ENCODE measurements around the gene WDR86.

The WDR86 gene

DNA sequence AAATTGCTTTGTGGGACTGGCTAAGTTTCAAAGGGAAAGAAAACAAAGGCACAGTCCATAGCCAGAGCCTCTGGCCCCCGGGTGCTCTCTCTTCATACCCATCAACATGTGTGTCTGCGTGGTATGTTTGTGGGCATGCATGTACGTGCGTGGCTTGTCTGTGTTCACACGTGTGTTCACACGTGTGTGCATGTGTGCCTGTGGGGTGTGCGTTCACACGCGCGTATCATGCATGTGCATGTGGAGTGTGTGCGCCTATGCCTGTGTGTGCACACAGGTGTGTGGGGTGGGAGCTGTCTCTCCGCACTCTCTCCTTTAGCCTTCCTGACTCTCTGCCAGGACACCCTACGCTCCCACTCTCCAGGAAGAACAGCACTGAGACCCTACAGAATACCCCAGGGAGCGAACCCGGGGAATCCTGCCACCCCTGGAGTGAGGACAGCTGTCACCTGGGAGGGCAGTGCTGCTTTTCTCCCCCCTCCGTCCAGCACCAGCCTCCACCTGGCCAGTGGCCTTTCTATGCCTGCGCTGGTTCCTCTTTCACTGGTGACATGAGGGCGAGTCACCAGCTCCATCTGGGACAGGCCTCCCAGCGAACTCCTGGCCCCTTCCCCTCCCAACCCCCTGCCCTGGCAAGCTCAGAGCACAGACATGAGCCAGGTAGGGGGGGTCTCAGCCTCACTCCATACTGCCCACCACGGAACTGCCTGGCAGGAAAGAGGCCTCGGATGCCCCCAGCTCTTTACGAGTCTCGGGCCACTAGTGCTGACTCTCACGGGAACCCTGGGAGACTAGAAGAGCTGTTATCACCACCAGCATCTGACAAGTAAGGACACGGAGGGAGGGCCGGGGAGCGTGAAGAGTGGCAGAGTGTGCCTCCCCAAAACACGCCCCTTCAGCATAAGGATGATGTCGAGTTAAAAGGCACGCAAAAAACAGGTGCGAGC, 16.5 kb downstream of the WDR86 start:
- DNase-seq, result no peak

DNA sequence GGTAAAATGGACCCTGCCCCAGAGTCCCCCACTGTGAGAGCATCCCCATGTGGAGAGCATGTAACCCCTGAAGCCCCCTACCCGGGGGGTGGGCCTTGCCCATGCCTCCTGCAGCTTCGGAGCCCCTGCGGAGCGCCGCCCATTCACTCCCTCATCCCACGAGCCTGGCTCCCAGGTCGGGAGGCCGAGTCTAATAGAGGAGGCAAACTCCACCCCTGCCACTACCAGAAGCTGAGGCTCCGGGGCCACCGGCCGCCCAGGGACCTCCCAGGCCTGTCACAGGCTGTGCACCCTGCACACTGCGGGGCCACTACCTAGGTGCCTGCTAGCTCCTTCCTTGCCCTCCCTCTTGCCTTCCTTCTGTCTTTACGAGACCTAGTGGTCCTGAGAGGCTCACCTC, 17.4 kb downstream of the WDR86 start:
- DNase-seq, result no peak

DNA sequence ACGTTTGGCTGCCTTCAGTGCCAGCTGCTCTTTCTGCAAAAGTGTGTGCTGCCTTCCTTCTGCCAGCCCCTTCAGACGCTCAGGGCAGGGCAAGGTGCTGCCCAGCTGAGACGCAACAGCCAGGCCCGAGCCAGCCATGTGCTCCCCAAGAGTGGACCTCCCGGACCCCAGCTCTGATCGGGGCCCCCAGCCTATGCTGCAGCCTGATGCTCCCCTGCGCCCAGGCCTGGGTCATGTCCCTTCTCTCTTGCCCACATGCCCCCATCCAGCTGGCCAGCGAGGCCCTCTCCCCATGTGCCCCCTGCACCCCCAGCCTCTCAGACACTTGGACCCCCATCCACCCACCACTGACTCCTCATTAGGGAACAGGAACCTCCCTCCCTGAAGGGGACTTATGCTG, 17.8 kb downstream of the WDR86 start:
- DNase-seq, result no peak

DNA sequence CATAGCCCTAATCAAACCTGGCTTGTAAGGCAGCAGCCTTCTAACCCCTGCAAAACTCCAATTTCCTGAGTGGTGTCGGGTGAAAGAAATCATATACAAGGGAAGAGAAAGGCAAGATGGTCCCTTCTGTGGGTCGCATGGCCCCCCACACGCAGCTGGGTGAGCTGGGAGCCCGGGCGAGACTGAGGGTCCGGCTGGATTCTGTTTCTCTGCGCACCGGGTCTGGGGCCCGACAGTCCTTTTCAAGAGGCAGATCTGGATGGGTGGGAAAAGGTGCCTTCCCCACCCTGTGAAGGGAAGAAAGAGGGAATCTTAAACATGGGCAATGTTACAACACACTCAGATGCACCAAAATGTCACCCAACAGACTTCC, 18.5 kb downstream of the WDR86 start:
- no peak for DNase-seq

DNA sequence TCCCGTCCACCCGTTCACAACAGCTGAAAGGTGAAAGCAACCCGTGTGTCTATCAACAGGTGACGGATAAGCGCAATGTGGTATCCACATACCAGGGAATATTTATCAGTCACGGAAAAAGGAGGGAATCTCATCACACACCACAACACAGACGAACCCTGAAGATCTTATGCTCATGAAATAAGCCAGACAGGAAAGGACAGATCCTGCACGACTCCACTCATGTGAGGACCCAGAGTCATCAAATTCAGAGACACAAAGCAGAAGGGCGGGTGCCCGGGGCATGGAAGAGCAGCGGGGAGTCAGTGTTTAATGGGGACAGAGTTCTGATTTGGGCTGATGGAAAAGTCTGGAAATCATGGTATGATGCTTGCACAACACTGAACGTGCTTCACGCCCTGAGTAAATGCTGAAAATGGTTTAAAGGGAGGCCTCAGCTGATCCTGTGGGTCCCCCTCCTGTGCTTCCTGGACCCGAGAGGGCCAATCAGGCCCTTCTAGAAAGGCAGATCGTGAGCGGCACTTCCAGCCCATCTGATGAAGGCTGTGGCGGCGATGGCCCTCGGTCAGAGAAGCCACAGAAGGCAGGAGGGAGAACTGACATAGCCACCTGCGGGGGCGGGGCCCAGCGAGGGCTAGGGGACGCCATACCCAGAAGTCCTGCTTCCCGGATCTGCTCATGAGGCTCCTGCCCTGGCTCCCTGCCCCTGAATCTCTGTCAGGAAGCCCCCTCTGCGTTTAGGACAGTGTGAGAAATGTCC, 19.1 kb downstream of the WDR86 start:
- DNase-seq, result no peak

GRCh38 chr7:151389768-151390597, 19.9 kb downstream of the WDR86 start:
- DNase-seq, result no peak

DNA sequence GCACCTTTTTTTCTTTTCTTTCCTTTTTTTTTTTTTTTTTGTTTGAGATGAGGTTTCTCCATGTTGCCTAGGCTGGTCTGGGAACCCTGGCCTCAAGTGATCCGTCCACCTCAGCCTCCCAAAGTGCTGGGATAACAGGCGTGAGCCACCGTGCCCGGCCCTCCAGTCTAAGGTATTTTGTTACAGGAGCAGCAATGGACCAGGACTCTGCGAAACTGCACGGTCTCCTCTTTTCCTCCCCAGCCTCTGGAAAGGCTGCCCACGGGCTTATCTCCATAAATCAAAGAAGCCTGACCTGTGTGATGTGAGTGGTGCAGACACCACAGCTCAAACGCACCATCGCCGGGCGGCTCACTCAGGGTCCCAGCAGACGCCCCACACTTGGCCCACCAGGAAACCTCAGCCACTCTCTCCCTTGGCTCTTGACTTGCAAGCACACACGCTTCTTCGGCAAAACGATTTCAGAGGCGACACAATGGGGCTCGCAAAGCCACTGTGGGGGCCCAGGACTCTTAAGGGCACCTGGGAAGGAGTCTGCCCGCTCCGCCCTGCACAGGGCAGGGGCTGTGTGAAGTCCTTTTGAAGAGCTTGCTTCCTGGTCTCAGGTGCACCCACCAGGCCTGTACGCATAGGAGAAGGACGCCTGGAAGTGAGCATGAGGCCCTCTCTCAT, 20.6 kb downstream of the WDR86 start:
- DNase-seq, result no peak

GRCh38 chr7:151388430-151388829, 21.4 kb downstream of the WDR86 start:
- DNase-seq, result no peak

DNA sequence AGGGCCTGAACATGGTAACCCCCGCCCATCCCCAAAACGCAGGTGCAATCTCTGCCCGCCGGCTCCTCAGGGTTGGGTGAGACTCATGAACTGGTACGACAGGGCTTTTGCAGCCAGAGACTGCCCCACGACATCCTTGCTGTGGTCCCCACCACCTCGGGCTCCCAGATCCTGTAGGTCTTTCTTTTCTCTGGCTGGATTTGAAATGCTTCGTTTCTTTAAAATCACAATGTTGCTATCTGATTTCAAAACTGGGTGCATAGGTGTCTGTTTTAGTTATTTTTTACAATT, 21.9 kb downstream of the WDR86 start:
- DNase-seq, result no peak

- DNase-seq, result no peak
Observed at GRCh38 chr7:151387161-151388006, 22.5 kb downstream of the WDR86 start.

DNA sequence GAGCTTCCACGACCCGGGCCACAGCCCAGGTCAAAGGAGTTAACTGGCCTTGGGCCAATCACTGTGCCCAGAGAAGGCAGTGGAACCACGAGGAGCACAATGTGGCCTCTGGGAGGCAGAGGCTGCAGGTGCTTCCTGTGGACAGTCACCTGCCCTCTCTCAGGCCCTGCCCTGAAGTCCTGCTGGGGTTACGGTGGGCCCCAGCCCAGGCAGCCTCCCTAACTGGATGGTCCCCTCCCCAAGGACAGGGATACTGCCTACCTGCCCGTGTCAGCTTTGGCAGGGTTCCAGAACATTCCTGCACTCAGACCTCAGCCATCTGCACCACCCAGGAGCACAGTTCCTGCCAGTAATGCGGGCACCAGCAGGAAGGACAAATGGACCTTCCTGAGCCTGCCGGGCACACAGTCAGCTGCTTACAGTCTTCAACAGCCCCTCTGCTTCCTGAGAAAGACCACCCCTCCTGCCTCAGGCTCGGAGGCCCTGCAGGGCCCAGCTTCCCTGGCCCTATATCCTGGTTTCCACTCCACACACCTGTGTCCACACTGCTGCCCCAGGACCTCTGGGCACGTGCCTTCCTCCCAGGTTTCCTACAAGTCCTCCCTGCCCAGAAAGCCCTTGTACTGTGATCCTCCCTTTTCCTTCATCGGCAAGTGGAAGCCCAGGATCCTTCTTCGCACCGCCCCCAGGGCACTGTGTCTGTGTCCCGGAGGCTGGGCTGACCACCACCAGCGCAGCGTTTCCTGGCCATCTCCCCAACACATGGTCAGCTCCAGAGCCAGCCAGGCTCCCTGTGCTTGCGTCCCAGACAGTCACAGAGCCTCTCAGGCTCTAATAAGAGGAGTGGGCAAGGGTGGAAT, 23.3 kb downstream of the WDR86 start:
- DNase-seq, result no peak

GRCh38 chr7:151385626-151386300, 24.1 kb downstream of the WDR86 start:
- DNase-seq, result no peak

DNA sequence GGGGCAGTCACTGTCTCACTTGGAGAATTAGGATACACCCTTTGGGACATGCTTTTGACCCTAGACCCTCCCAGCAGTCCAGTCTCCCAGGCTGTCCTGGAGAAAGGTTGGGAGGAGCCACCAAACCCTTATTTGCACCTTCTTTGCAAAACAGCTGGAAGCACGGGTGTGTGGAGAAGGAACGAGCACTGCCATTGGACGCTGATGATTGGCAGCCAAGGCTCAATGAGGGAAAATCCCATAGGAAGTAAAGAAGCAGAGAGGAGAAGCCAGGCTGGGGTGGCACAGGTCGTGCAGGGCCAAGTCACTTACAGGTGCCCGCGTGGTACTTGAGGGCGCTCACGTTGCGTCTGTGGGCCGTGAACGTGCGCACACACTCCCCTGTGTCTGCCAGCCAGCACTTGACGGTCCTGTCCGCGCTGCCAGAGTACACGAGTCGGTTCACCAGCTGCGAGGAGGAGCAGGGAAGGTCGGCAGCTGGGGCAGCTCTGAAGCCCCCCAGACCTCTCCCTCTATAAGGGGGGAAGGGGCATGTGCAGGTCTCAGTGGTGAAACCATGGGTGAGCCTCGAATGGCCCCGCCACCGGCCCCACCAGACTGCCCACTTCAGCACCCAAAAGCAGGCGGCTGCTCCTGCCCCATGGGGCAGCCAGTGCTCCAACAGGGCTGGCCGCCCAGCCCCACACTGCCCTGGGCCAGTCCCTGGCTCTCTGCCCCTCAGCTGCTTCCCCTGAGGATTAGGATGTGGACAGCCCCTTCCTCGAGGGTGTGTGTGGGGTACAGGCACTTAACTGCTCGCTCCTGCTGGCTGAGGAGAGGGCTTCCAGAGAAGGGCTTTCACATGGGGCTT, 24.8 kb downstream of the WDR86 start:
- DNase-seq, result no peak

GRCh38 chr7:151384352-151384697, 25.5 kb downstream of the WDR86 start:
- no peak for DNase-seq

DNA sequence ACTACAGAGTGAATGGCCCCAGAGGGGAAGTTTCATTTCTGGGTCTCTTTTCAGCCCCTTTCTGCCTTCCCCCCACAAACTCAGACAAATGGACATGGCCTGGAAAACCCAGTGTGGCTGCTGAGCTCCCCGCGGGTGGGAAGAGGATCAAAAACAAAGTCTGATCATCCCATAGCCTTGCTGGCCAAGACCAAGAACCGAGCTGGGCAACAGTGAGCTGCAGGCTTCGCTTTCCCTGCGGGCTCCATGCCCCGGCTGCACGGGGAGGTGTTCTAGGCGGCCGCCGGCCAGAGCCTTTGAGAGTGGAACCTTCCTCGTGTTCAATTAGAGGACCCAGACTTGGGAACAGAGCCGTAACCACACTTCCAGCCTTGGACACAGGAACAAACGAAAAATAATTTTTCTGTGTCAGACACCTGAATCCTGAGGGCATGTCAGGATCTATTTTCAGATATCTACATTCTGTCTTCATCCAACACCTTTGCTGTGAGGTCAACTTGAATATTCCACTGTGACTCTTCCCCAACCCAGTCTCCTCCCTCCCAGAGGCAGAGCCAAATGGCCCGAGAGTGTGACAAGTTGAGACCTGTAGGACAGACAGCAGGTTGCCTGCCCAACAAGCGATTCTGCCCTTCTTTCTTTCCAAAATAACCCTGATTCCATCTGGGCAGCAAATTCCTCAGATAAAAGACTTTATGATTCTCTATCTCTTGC, 26.0 kb downstream of the WDR86 start:
- DNase-seq, result no peak

DNA sequence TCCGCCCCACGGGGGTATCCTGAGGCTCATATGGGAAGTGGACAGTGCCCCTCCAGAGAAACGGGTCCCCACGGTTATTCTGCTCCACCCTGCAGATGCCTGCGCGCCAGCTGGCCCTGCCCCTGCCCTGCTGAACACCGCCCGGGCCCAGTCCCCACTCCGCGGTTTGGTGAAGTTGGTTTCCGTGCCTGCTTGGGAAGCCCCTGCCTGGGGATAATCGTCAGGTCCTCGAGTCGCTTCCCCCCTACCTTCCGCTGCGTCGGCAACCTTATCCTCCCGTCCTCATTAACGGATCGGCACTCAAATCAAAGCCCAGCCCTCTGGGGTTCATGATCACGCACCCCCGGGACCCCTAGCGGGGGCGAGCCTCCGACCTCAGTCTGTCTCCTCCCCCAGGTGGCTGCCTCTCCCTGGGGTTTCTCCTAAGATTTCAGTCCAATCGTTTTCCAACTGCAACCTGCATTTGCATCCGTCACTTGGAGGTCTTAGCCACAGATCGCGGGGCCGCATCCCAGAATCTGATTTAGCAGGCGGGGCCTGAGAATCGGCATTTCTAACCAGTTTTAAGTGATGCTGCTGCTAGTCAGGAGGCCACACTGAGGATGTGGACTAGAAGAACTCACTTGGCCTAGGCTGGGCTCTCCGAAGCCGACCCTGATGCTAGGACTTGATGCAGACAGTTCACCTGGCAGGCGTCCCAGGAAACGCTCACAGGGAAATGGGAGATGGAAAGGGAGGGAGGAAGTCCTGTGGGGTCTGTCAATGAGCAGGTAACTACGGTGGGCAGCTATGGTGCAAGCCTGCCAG, 27.6 kb downstream of the WDR86 start:
- DNase-seq, result no peak
